Loucy (cell line): Measurements from ENCODE around the gene MAST4.

ENCODE experiments used
- H2AFZ ChIP-seq: fragments of 200-600 bp; sonication (generic); 2 replicates; pipeline ENCODE4 v1.6.0; 2016; ENCODE audit warnings: antibody characterized with exemption, mild to moderate bottlenecking, low read length, moderate library complexity
- H3F3A ChIP-seq: fragments of 200-600 bp; 2 replicates; pipeline ENCODE4 v1.6.0; 2016; ENCODE audit warnings: antibody characterized with exemption, low read depth, mild to moderate bottlenecking
- H3K27me3 ChIP-seq: fragments of 200-600 bp; sonication (generic); 2 replicates; pipeline ENCODE4 v1.6.1; 2014; ENCODE audit warnings: low read length, mild to moderate bottlenecking; ENCODE audit not compliant: insufficient read depth, poor library complexity, severe bottlenecking
- H3K36me3 ChIP-seq: fragments of 200-600 bp; sonication (generic); 2 replicates; pipeline ENCODE4 v1.6.1; 2016; ENCODE audit warnings: low read length; ENCODE audit not compliant: insufficient read depth
- H3K4me1 ChIP-seq: fragments of 200-600 bp; sonication (generic); 2 replicates; pipeline ENCODE4 v1.5.1; 2014; ENCODE audit warnings: low read length, mild to moderate bottlenecking; ENCODE audit not compliant: insufficient read depth, poor library complexity, severe bottlenecking
- H3K4me2 ChIP-seq: fragments of 200-600 bp; sonication (generic); 2 replicates; pipeline ENCODE4 v1.6.0; 2014; ENCODE audit warnings: antibody characterized with exemption, low read length, low read depth, mild to moderate bottlenecking; ENCODE audit not compliant: poor library complexity, severe bottlenecking
- H3K4me3 ChIP-seq: fragments of 200-600 bp; sonication (generic); 2 replicates; pipeline ENCODE4 v1.5.1; 2014; ENCODE audit warnings: low read length, mild to moderate bottlenecking, mixed read lengths; ENCODE audit not compliant: poor library complexity, severe bottlenecking
- H3K79me2 ChIP-seq: fragments of 200-600 bp; sonication (generic); 2 replicates; pipeline ENCODE4 v1.6.1; 2014; ENCODE audit warnings: low read length; ENCODE audit not compliant: insufficient read depth
- H3K9ac ChIP-seq: fragments of 200-600 bp; sonication (generic); 2 replicates; pipeline ENCODE4 v1.6.0; 2014; ENCODE audit warnings: mild to moderate bottlenecking, low read depth, low read length, moderate library complexity; ENCODE audit not compliant: poor library complexity, severe bottlenecking
- H3K9me2 ChIP-seq: fragments of 200-600 bp; sonication (generic); replicated peaks from 2 replicates; pipeline ENCODE4 v1.6.1; 2016; ENCODE audit warnings: low read depth, low read length, mixed read lengths
- H3K9me3 ChIP-seq: fragments of 200-600 bp; sonication (generic); 2 replicates; pipeline ENCODE4 v1.6.1; 2014; ENCODE audit warnings: mild to moderate bottlenecking, antibody characterized with exemption, low read length, low read depth; ENCODE audit not compliant: insufficient read depth
- H4K20me1 ChIP-seq: fragments of 200-600 bp; sonication (generic); 2 replicates; pipeline ENCODE4 v1.6.0; 2014; ENCODE audit warnings: antibody characterized with exemption, low read length, mild to moderate bottlenecking; ENCODE audit not compliant: insufficient read depth, poor library complexity, severe bottlenecking
- CTCF ChIP-seq: fragments of 200-600 bp; sonication (generic); conservative IDR thresholded peaks from 2 replicates; pipeline ENCODE4 v1.5.1; 2014; ENCODE audit warnings: mild to moderate bottlenecking, antibody characterized with exemption, low read length
- EZH2phosphoT487 ChIP-seq: fragments of 200-600 bp; IDR thresholded peaks from 2 replicates; pipeline ENCODE4 v1.6.1; 2018; ENCODE audit warnings: antibody characterized with exemption, mild to moderate bottlenecking, moderate library complexity, borderline replicate concordance

The MAST4 gene

GRCh38 chr5:66856041-66856805, 260.0 kb downstream of the MAST4 start:
- Histone ChIP-seq H3K4me1 (no peaks in the 10 kb centered on the region), H3K9ac (no peak overlapping the region), H2AFZ (no peak overlapping the region), H3F3A (no peaks in the 10 kb centered on the region), H3K27me3 (no peaks in the 10 kb centered on the region), H3K9me2 (no peaks in the 10 kb centered on the region), H3K9me3 (no peaks in the 10 kb centered on the region), H3K4me2 (no peak overlapping the region), H4K20me1 (no peaks in the 10 kb centered on the region), H3K36me3 (no peaks in the 10 kb centered on the region), H3K79me2 (no peaks in the 10 kb centered on the region), H3K4me3 (no peak overlapping the region)
- TF ChIP-seq CTCF (no peak), EZH2phosphoT487 (no peak)

- Histone ChIP-seq H3F3A (no peaks in the 10 kb centered on the region), H2AFZ (no peak overlapping the region), H3K4me3 (no peak overlapping the region), H3K9me3 (no peaks in the 10 kb centered on the region), H3K9me2 (no peaks in the 10 kb centered on the region), H4K20me1 (no peaks in the 10 kb centered on the region), H3K9ac (no peak overlapping the region), H3K79me2 (no peaks in the 10 kb centered on the region), H3K4me1 (no peaks in the 10 kb centered on the region), H3K36me3 (no peaks in the 10 kb centered on the region), H3K4me2 (no peak overlapping the region), H3K27me3 (no peaks in the 10 kb centered on the region)
- TF ChIP-seq EZH2phosphoT487 (no peak), CTCF (no peak)
These were observed 263.3 kb downstream of the MAST4 start for GRCh38 chr5:66859526-66859925.

GRCh38 chr5:66860199-66860975, 264.2 kb downstream of the MAST4 start:
- Histone ChIP-seq H3K9me2 (no peaks in the 10 kb centered on the region), H3K9ac (no peak overlapping the region), H2AFZ (no peak overlapping the region), H3K9me3 (no peaks in the 10 kb centered on the region), H3K4me3 (no peak overlapping the region), H3K27me3 (no peaks in the 10 kb centered on the region), H3K4me2 (no peak overlapping the region), H3K4me1 (no peaks in the 10 kb centered on the region), H3F3A (no peaks in the 10 kb centered on the region), H3K36me3 (no peaks in the 10 kb centered on the region), H4K20me1 (no peaks in the 10 kb centered on the region), H3K79me2 (no peaks in the 10 kb centered on the region)
- TF ChIP-seq CTCF: no peak
- TF ChIP-seq EZH2phosphoT487: no peak
